HEK293T (cell line): ENCODE measurements around the gene TLCD1.

Source experiments
- ARNT ChIP-seq: fragments of 450-650 bp; IDR thresholded peaks from 2 replicates; pipeline ENCODE4 v1.6.1; 2017; ENCODE audit warnings: mild to moderate bottlenecking
- BHLHE40 ChIP-seq: fragments of 450-650 bp; IDR thresholded peaks from 2 replicates; pipeline ENCODE4 v1.6.1; 2016; ENCODE audit warnings: mild to moderate bottlenecking, moderate library complexity, borderline replicate concordance
- CTBP1 ChIP-seq: fragments of 450-650 bp; IDR thresholded peaks from 2 replicates; pipeline ENCODE4 v1.6.1; 2016; ENCODE audit warnings: borderline replicate concordance
- ELF4 ChIP-seq: fragments of 450-650 bp; IDR thresholded peaks from 2 replicates; pipeline ENCODE4 v1.6.1; 2017; ENCODE audit warnings: antibody characterized with exemption
- FOXA1 ChIP-seq: fragments of 450-650 bp; IDR thresholded peaks from 2 replicates; pipeline ENCODE4 v1.6.1; 2016; ENCODE audit warnings: mild to moderate bottlenecking
- FOXK2 ChIP-seq: fragments of 450-650 bp; IDR thresholded peaks from 2 replicates; pipeline ENCODE4 v1.6.1; 2016; ENCODE audit warnings: mild to moderate bottlenecking
- FOXM1 ChIP-seq: fragments of 450-650 bp; IDR thresholded peaks from 2 replicates; pipeline ENCODE4 v1.6.1; 2017; ENCODE audit warnings: mild to moderate bottlenecking, borderline replicate concordance
- LEF1 ChIP-seq: fragments of 450-650 bp; IDR thresholded peaks from 2 replicates; pipeline ENCODE4 v1.6.1; 2017; ENCODE audit warnings: mild to moderate bottlenecking, borderline replicate concordance
- NFRKB ChIP-seq: fragments of 450-650 bp; IDR thresholded peaks from 2 replicates; pipeline ENCODE4 v1.6.1; 2016; ENCODE audit warnings: mild to moderate bottlenecking, moderate library complexity
- SP1 ChIP-seq: fragments of 450-650 bp; IDR thresholded peaks from 2 replicates; pipeline ENCODE4 v1.6.1; 2017
- SUZ12 ChIP-seq: fragments of 450-650 bp; IDR thresholded peaks from 2 replicates; pipeline ENCODE4 v1.6.1; 2016; ENCODE audit warnings: mild to moderate bottlenecking
- TARDBP ChIP-seq: fragments of 450-650 bp; IDR thresholded peaks from 2 replicates; pipeline ENCODE4 v1.6.1; 2016
- ZNF384 ChIP-seq: fragments of 450-650 bp; IDR thresholded peaks from 2 replicates; pipeline ENCODE4 v1.6.1; 2016

DNA sequence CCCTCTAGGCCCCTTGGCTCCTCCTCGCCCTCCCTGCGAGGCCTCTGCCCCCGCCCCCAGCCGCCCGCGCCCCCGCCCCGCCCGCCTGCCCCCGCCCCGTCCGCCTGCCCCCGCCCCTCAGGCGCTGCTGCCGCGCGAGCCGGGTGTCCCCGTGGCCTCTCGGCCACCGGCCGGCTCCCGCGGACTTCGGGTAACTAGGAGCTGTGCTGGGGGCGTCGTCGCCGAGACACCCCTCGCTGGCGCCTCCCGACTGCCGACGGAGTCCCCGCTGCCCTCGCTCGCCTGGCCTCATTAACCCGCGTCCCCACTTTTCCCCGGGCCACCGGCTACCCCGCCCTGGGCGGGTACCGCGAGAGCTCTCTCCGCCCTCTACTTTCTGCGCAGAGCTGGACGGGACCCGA is at the start of gene TLCD1:
- TF ChIP-seq FOXA1, result no peak
- no peak for TF ChIP-seq TARDBP
- TF ChIP-seq CTBP1, result no peak
- no peak for TF ChIP-seq ELF4
- TF ChIP-seq SP1, result no peak
- TF ChIP-seq FOXM1, result no peak
- no peak for TF ChIP-seq NFRKB
- no peak for TF ChIP-seq ARNT
- no peak for TF ChIP-seq SUZ12
- no peak for TF ChIP-seq BHLHE40
- TF ChIP-seq LEF1, result no peak
- TF ChIP-seq ZNF384, result no peak
- TF ChIP-seq FOXK2, result no peak
